Cardiac fibroblast (primary cell): ENCODE data around the gene RPE.

Experiments
- DNase-seq, 2 donors: peaks; one replicate each; pipeline versions ENCODE4 v3.0.0 to v3.0.0-alpha.2; 2010; ENCODE audit warnings: low read depth in 2 of 2
- H3K4me3 ChIP-seq, 2 donors: replicated peaks in 1 of 2; 1 replicate in 1 of 2; 2 replicates in 1 of 2; pipeline ENCODE4 v1.5.1; 2011; ENCODE audit warnings: low read depth in 2 of 2, low read length in 2 of 2, mild to moderate bottlenecking in 2 of 2, moderate library complexity in 1 of 2
- TF ChIP-seq, protein P1 (sequence below): IDR thresholded peaks from one replicate; pipeline ENCODE4 v1.5.1; 2011; ENCODE audit warnings: low read depth, mild to moderate bottlenecking, low read length, inconsistent platforms

RPE gene

DNA sequence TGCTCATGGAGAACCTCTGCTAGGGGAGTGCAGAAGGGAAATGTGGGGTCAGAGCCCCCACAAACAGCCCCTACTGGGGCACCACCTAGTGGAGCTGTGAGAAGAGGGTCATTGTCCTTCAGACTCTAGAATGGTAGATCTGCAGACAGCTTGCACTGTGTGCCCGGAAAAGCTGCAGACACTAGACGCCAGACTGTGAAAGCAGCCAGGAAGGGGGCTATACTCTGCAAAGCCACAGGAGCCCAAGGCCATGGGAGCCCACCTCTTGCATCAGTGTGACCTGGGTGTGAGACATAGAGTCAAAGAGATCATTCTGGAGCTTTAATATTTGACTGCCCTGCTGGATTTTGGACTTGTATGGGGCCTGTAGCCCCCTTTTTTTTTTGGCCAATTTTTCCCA lies 60.9 kb downstream of the RPE start:
- TF ChIP-seq, protein P1, sequence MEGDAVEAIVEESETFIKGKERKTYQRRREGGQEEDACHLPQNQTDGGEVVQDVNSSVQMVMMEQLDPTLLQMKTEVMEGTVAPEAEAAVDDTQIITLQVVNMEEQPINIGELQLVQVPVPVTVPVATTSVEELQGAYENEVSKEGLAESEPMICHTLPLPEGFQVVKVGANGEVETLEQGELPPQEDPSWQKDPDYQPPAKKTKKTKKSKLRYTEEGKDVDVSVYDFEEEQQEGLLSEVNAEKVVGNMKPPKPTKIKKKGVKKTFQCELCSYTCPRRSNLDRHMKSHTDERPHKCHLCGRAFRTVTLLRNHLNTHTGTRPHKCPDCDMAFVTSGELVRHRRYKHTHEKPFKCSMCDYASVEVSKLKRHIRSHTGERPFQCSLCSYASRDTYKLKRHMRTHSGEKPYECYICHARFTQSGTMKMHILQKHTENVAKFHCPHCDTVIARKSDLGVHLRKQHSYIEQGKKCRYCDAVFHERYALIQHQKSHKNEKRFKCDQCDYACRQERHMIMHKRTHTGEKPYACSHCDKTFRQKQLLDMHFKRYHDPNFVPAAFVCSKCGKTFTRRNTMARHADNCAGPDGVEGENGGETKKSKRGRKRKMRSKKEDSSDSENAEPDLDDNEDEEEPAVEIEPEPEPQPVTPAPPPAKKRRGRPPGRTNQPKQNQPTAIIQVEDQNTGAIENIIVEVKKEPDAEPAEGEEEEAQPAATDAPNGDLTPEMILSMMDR = no peak
- no peak overlapping the region for H3K4me3 ChIP-seq
- DNase-seq = no peak
